Erythroblast (primary cell): ENCODE measurements around the gene TBX19.
A peak's percentile ranks its signal among the peaks of the same experiment; 100 is the strongest.

ENCODE experiments used
- DNase-seq, 2 experiments: peaks; one replicate each; lab custom pipeline; 2025; lab: John Stamatoyannopoulos, UW
- GATA1 ChIP-seq: IDR thresholded peaks from 2 replicates; pipeline ENCODE4 v1.6.1; 2011; ENCODE audit warnings: low read depth, mild to moderate bottlenecking, control low read depth, low read length, moderate library complexity
- POLR2A ChIP-seq: IDR thresholded peaks from 2 replicates; pipeline ENCODE4 v1.6.1; 2011; ENCODE audit warnings: mild to moderate bottlenecking, low read length

Gene TBX19

GRCh38 chr1:168280296-168280927, at the start of gene TBX19:
Gene TBX19 (plus strand): TSS chr1:168280877. CDS start chr1:168281091, 214 bp downstream.
- no peak for TF ChIP-seq POLR2A
- no peak for TF ChIP-seq GATA1
- DNase-seq, result peak in 1 of 2 experiments; percentile 5

GRCh38 chr1:168234846-168235547, 45.7 kb upstream of the TBX19 start:
- TF ChIP-seq GATA1, result no peak
- TF ChIP-seq POLR2A, result no peak
- DNase-seq, result peak; percentile 53 to 59

GRCh38 chr1:168235548-168235885, 45.2 kb upstream of the TBX19 start:
- DNase-seq, result no peak
- no peak for TF ChIP-seq POLR2A
- TF ChIP-seq GATA1, result no peak

GRCh38 chr1:168235937-168236336, 44.7 kb upstream of the TBX19 start:
- no peak for DNase-seq
- no peak for TF ChIP-seq GATA1
- TF ChIP-seq POLR2A, result no peak

GRCh38 chr1:168236836-168237611, 43.7 kb upstream of the TBX19 start:
- TF ChIP-seq POLR2A (no peak), GATA1 (no peak)
- DNase-seq, result no peak

- TF ChIP-seq POLR2A, result no peak
- TF ChIP-seq GATA1, result no peak
- no peak for DNase-seq
Observed at GRCh38 chr1:168243198-168243597, 37.5 kb upstream of the TBX19 start.

- TF ChIP-seq POLR2A (no peak), GATA1 (no peak)
- peak in 1 of 2 experiments; percentile 13 for DNase-seq
Observed at GRCh38 chr1:168243636-168244212, 37.0 kb upstream of the TBX19 start.

- DNase-seq, result no peak
- TF ChIP-seq POLR2A (no peak), GATA1 (no peak)
Observed at GRCh38 chr1:168245042-168245441, 35.6 kb upstream of the TBX19 start.

- no peak for DNase-seq
- TF ChIP-seq GATA1, result no peak
- no peak for TF ChIP-seq POLR2A
Observed at GRCh38 chr1:168246506-168246905, 34.2 kb upstream of the TBX19 start.

GRCh38 chr1:168252204-168252733, 28.4 kb upstream of the TBX19 start:
- TF ChIP-seq GATA1, result no peak
- no peak for TF ChIP-seq POLR2A
- DNase-seq, result no peak

GRCh38 chr1:168256164-168256563, 24.5 kb upstream of the TBX19 start:
- TF ChIP-seq POLR2A (no peak), GATA1 (no peak)
- DNase-seq, result no peak

GRCh38 chr1:168257397-168257796, 23.3 kb upstream of the TBX19 start:
- TF ChIP-seq POLR2A (no peak), GATA1 (no peak)
- DNase-seq, result no peak

- TF ChIP-seq POLR2A (no peak), GATA1 (no peak)
- no peak for DNase-seq
Observed at GRCh38 chr1:168259567-168259966, 21.1 kb upstream of the TBX19 start.
